GM18520 (cell line): ENCODE results near the gene HCFC2.
A peak's percentile ranks its signal among the peaks of the same experiment; 100 is the strongest.
"Not testable (repeated sequence)": the region's sequence is repeated elsewhere in the genome, so short reads cannot be mapped to it uniquely, and the experiment has no call there.

Experiments used
- ATAC-seq: cut with Tn5 transposase; IDR thresholded peaks from one replicate; pipeline ENCODE4 v1.9.1; 2021; ENCODE audit not compliant: unreplicated experiment

The HCFC2 gene

DNA sequence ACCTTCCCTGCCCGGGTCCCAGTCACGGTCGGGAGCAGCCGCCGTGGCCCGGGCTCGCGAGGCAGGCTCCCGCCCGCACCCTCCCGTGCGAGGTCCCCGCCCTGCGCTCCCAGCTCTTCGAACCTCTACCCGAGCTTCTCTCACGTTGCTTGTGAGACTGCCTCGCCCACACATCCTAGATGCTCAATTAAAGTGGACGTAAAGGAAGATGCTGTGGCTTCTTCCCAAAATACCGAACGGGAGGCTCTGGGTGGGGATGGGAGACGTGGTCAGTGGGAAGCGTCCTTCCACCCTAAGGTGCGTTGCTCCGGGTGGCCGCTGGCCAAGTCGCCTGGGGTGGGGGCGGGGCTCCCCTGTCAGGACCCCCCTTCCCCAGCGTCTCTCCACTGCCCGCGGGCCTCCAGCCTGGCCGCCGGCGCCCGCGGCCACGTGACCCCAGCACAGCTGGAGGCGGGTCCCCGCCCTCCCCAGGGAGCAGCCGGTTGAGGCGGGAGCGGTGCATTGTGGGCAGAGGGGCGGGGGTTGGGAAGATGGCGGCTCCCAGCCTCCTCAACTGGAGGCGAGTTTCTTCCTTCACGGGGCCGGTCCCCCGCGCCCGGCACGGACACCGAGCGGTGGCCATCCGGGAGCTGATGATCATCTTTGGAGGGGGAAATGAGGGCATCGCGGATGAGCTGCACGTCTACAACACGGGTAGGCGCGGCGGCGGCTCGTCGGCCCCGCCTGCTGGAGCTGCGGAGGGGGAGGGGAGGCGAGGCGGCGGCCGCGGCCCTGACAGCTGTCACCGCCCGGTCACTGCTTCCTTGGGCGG lies at the start of gene HCFC2:
HCFC2 (plus strand) TSS at position 501 of the 811 bp plus-strand sequence; CDS start at position 531, 30 bp downstream.
- ATAC-seq = peak; percentile 81

DNA sequence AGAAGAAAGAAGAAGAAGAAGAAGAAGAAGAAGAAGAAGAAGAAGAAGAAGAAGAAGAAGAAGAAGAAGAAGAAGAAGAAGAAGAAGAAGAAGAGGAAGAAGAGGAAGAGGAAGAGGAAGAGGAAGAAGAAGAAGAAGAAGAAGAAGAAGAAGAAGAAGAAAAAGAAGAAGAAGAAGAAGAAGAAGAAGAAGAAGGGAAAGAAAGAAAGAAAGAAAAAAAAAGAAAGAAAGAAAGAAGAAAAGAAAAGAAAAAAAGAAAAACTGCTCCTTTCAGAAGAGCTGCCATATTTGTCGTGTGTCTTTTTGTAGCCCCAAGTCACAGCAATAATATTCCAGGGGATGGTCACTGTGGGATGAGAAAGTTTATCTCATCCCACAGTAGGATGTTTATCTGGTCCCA lies 42.5 kb upstream of the HCFC2 start:
- not testable (repeated sequence) for ATAC-seq

GRCh38 chr12:104022786-104023185 lies 41.5 kb upstream of the HCFC2 start:
- no peak for ATAC-seq

- ATAC-seq = no peak
These were observed 40.6 kb upstream of the HCFC2 start for GRCh38 chr12:104023710-104024109.

- ATAC-seq = no peak
These were observed 40.0 kb upstream of the HCFC2 start for GRCh38 chr12:104024348-104024747.

- no peak for ATAC-seq
These were observed 38.6 kb upstream of the HCFC2 start for GRCh38 chr12:104025771-104026170.

DNA sequence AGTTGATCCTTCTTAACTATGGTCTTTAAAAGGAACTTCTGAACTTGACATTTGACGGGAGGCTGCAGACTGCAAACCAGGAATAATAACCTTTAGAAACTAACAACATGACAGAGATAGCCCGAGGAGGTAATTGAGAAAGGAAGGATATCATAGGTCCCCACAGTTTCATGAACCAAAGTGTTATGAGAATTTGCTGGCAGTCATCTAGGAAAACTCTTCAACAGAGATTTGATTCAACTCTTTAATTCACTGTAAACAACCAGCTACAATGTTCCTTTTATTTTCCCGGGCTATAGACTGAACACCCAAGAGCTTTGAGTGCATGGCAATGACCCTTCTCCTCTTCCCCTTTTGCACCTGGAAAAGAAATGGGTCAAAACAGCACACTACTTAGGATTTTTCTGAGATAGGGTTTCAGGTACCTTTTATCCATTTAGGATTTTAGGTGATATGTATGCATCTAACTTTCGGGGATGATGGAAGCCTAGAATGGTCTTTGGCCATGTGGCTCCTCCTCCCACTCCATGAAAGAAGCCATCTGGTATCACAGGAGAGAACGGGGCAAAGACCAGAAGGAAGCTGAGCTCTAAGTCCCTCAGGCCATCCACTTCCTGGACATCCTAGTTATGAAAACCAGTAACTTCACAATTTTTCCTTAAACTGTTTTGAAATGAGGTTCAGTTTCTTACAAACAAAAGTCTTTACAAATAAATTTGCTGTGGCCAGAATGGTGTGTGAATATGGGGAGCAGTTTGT lies 37.3 kb upstream of the HCFC2 start:
- no peak for ATAC-seq

DNA sequence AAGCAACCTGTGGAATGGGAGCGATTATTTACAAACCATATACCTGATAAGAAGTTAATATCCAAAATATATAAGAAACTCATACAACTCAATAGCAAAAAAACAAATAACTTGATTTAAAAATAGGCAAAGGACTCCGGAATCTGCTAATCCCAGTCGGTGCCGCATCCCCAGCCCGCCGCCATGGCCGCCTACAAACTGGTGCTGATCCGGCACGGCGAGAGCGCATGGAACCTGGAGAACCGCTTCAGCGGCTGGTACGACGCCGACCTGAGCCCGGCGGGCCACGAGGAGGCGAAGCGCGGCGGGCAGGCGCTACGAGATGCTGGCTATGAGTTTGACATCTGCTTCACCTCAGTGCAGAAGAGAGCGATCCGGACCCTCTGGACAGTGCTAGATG lies 33.7 kb upstream of the HCFC2 start:
- not testable (repeated sequence) for ATAC-seq

DNA sequence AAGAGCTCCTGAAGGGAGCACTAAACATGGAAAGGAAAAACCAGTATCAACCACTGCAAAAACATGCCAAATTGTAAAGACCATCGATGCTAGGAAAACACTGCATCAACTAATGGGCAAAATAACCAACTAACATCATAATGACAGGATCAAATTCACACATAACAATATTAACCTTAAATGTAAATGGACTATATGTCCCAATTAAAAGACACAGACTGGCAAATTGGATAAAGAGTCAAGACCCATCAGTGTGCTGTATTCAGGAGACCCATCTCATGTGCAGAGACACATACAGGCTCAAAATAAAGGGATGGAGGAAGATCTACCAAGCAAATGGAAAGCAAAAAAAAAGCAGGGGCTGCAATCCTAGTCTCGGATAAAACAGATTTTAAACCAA lies 28.2 kb upstream of the HCFC2 start:
- not testable (repeated sequence) for ATAC-seq

DNA sequence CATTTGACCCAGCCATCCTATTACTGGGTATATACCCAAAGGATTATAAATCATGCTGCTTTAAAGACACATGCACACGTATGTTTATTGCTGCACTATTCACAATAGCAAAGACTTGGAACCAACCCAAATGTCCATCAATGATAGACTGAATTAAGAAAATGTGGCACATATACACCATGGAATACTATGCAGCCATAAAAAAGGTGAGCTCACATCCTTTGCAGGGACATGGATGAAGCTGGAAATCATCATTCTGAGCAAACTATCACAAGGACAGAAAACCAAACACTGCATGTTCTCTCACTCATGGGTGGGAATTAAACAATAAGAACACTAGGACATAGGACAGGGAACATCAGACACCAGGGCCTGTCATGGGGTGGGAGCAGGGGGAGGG lies 24.6 kb upstream of the HCFC2 start:
- not testable (repeated sequence) for ATAC-seq

DNA sequence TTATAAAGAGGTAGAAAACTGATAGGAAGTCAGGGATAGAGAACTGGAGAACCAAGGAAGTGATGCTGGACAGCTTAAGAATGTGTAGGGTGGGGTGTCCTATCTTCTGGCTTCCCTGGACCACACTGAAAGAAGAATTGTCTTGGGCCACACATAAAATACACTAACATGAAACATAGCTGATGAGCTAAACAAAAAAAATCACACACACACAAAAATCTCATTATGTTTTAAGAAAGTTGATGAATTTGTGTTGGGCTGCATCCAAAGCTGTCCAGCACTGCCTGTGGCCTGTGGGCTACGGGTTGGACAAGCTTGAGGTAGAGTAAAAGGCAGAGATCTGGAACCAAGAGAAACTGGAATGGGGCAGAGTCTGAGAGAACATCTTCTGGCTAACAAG lies 21.8 kb upstream of the HCFC2 start:
- no peak for ATAC-seq

- ATAC-seq = no peak
These were observed 20.2 kb upstream of the HCFC2 start for GRCh38 chr12:104044158-104044557.

DNA sequence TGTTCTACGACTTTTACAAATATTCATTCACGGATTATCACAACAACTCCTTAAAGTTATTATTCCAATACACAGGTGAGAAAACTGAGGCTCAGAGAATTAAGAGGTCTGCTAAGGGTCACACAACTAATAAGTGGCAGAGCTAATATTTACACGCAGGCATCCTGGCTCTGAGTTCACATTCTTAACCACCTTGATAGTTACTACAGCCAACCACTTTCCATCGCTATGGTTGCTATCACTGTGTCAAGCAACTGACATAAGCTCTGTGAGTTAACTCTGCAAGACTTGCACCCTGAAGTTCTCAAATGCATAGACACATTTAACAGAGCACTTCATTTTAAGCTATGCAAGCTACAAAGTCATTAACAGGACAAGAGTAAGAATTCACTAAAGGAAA lies 18.0 kb upstream of the HCFC2 start:
- ATAC-seq = no peak

DNA sequence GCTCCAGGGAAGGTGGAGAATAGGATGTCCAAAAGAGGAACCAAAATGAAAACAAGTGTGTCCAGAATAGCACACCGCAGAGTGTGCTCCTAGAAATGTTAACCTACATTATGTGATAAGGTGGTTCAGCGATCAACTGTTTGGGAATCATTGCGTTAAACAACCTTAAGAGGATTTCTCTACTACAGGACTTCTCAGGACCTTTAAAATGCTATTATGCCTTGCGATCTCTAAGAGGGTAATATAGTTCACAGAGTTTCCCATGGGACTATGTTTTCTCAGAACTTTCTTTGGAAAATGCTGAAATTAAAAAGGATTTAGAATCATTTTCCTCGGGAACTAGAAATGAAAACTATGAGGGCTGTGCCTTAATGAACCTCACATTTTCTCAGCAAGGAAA lies 16.2 kb upstream of the HCFC2 start:
- no peak for ATAC-seq

DNA sequence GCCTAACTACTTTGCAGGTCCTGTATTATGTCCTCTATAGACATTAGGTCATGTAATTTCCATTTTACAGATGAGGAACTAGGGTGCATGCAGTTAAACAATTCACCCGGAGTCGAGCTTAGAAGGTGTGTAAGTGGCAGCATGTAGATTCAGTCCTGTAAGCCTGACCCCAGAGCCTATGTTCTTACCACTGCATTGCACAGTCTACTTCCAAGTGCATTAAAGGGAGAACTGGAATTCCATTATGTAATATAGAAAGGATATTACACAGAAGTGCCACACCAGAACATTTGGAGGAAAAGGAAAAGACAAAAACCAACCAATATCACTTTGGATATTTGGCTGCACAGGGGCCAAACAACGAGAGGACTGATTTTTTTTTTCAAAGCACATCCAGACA lies 15.5 kb upstream of the HCFC2 start:
- no peak for ATAC-seq

DNA sequence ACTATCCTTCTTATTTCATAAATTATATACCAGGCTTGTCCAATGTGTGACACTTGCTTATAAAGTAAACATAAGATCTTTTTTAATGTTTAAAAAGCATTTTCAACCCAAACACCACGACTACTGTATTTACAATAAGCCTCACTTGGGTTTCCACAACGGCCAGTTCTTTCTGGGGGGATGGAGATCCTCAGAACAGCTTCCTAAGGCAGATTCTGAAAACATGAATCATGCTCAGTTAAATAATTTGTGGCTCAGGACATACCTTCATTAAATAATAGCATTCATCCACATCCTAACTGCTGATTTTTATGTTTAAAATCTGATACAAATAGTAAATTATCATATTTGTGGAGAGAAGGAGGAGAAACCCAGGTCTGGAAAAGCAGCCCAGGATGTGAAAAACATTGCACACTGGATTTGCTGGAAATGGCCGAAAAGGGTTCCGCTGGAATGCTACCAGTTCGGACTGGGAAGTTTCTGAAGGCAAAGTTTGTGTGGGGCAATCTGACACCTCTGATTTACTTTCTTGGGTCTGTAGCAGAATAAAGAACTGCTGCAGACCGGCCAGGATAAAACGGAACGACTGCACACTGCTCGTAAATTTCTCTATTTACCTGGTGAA lies 14.9 kb upstream of the HCFC2 start:
- no peak for ATAC-seq

DNA sequence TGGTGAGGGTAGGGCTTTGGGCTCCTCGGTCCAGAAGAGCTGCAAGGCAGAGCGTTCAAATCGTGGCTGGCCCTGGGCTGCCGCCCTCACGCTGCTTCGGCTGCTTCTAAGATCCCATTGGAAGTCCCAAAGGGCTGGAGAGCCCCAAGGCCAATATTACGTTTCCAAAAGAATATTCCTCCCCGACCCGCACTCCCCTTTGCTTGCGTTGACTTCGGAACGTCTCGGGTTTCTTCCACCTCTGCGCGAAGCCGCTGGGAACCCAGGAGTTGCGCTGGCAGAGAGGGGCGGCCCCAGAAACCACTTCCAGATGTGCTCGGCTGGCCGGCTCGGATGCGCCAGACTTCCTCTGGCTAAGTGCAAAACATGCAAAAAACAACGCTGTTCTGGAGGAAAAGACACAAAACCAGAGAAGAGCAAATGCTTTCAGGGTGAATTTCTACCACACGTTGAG lies 14.4 kb upstream of the HCFC2 start, which contains the start of gene GLT8D2:
GLT8D2 (minus strand) TSS at position 285 of the 454 bp plus-strand sequence. CDS start 30,539 bp downstream, outside the sequence.
- ATAC-seq = no peak

DNA sequence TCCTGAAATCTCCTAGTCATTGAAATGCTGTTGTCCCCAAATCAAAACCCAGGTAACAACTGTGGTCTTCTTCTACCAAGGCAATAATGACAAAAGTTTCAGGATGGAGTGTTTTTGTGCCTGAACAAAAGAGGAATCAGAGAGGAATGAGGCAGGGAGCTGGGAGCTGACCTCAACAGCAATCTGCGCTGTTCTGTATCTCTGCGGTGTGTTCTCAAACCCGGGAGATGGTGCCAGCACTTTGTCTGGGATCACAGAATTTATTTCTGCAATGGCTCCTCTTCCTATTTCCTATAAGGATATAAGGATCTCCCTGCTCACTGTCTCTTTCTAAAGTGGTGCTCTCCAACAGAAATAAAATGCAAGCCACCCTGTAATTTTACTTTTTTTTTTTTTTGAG lies 13.9 kb upstream of the HCFC2 start:
- ATAC-seq = no peak

- no peak for ATAC-seq
These were observed 9.5 kb upstream of the HCFC2 start for GRCh38 chr12:104054681-104055346.

DNA sequence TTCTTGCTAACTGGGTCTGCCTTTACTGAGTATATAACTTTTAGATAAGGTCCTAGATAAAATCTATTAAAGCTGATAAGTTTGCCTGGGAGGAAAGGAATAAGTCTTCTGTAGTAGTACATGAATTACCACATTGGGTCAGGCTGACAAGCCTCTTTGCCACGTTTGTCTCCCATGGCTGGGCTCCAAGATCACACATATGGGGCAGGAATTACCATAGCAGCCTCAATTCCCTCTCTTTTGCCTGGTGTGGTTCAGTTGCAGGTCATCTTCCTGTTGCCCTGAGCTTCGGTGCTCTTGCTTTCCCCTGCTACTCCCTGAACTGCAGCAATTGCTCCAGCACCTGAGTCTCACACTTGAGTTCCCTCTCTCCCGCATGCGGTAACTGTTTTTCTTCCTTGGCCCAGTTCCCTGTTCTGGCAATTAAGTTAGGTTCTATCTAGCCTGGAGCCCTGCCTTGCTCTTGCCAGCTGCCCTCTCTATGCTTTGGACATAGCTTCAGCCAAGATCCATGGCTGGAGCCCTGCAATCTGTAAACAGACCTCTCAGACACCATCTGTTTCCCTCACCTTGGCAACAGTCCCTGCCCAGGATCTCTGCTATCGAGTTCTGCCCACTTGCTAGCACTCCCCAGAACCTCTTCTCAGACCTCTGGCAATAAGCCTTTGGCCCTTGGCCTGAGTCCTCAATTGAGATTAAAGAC lies 8.5 kb upstream of the HCFC2 start:
- ATAC-seq = no peak
